Spleen (tissue), 11 donors: ENCODE measurements around the gene USP17L13. TPM values are rescaled to one million over a fixed set of nuclear protein-coding genes. Genes with fewer than 3 reads are reported as not detected.
"Not testable (repeated sequence)": the region's sequence is repeated elsewhere in the genome, so short reads cannot be mapped to it uniquely, and the experiment has no call there.

ENCODE experiments used
- DNase-seq: peaks from one replicate; pipeline ENCODE4 v3.0.0-alpha.2; 2020
- H3K27ac ChIP-seq, 8 donors: fragments of 200-600 bp; sonication (generic) in 7 of 8; 1 replicate in 4 of 8; 2 replicates in 4 of 8; pipeline versions ENCODE4 v1.5.0 to v1.8.0; 2016 to 2021; ENCODE audit warnings: inconsistent platforms in 4 of 8, mild to moderate bottlenecking in 4 of 8, moderate library complexity in 1 of 8
- H3K27me3 ChIP-seq, 7 donors: fragments of 200-600 bp; sonication (generic) in 6 of 7; replicated peaks in 1 of 7; 1 replicate in 4 of 7; 2 replicates in 3 of 7; pipeline versions ENCODE4 v1.5.0 to v1.8.0; 2016 to 2021; ENCODE audit warnings: inconsistent platforms in 3 of 7, mild to moderate bottlenecking in 1 of 7
- H3K36me3 ChIP-seq, 6 donors: fragments of 200-600 bp; sonication (generic) in 5 of 6; 1 replicate in 4 of 6; 2 replicates in 2 of 6; pipeline versions ENCODE4 v1.5.0 to v1.8.0; 2016 to 2021; ENCODE audit warnings: inconsistent platforms in 2 of 6
- H3K4me1 ChIP-seq, 6 donors: fragments of 200-600 bp; sonication (generic) in 5 of 6; 1 replicate in 3 of 6; 2 replicates in 3 of 6; pipeline versions ENCODE4 v1.5.0 to v1.8.0; 2016 to 2021; ENCODE audit warnings: inconsistent platforms in 3 of 6
- H3K4me3 ChIP-seq, 8 donors: fragments of 200-600 bp; sonication (generic) in 7 of 8; 1 replicate in 4 of 8; 2 replicates in 4 of 8; pipeline versions ENCODE4 v1.5.0 to v1.8.0; 2016 to 2021; ENCODE audit warnings: inconsistent platforms in 4 of 8, mild to moderate bottlenecking in 4 of 8, moderate library complexity in 2 of 8
- H3K9me3 ChIP-seq, 8 donors: fragments of 200-600 bp; sonication (generic) in 7 of 8; 1 replicate in 4 of 8; 2 replicates in 4 of 8; pipeline versions ENCODE4 v1.5.0 to v1.8.0; 2016 to 2021; ENCODE audit warnings: inconsistent platforms in 4 of 8
- WGBS, 5 donors: extraction: QIAGEN DNeasy Blood & Tissue Kit in 3 of 5; methylation state at CpG; one replicate each; pipeline versions ENCODE4 v1.1.5 to v1.1.7; 2013 to 2018; 5-methylcytosine and 5-hydroxymethylcytosine counted together
- intact Hi-C: fragments of 100-400 bp; cut with DNase I; formaldehyde crosslinking; loops from one replicate; pipeline ENCODE4 v1.15.0; 2023; ENCODE audit warnings: low total_unique reads
- polyA plus RNA-seq, 3 donors: library from polyadenylated mRNA; stranded (reverse); fragments of 200-250 nt; gene quantifications; one replicate each; pipeline ENCODE4 v1.2.1, GENCODE V29; 2013
- total RNA-seq, 7 donors: library from RNA; depleted of rRNA in 3 of 7; stranded (reverse); fragments of >200 nt in 3 of 7; fragmentation: NEBNext Ultra II Directional in 4 of 7; extraction: Animal tissue kit (Norgen Biotek cat#: 25700) in 4 of 7; gene quantifications; one replicate each; pipeline versions ENCODE4 v1.1.0 to v1.2.1, GENCODE V29; 2016 to 2021
- donor health status: healthy with polysubstance abuse.
- donor health status: DM: no; HTN: no; CAD: no; lungs with moderate emphysema.
- donor health status: DM: no; HTN: no; CAD: no.
- donor health status: Bipolar disorder and iron deficiency.
- donor health status: healthy.
- donor health status: DM: no; HTN: no; CAD: no.
- donor health status: DM: yes; HTN: yes; CAD: no.

Gene USP17L13
- total and polyA plus RNA-seq, 10 donors, result not detected

DNA sequence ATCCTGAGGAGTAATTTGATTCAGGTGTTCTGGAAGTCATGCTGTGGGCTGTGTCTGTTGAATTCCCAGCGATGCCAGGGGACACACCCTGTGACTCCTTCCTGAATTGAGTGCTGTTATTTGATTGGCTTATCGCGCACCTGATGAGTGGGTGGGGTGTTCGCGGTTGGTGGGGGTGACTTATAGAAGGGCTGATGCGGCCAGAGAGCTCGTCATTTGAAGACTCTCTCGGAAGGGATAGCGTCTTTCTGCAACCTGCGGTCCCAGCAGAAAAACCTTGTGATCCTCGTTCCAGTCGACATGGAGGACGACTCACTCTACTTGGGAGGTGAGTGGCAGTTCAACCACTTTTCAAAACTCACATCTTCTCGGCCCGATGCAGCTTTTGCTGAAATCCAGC, 33.1 kb downstream of the USP17L13 start, which contains the start of gene USP17L20:
TSS of gene USP17L20 (plus strand) at position 301 of the 400 bp plus-strand sequence. CDS start at position 301, 0 bp downstream.
- no CpG with 5 or more reads among the region's 15 CpGs for WGBS, 5 donors

DNA sequence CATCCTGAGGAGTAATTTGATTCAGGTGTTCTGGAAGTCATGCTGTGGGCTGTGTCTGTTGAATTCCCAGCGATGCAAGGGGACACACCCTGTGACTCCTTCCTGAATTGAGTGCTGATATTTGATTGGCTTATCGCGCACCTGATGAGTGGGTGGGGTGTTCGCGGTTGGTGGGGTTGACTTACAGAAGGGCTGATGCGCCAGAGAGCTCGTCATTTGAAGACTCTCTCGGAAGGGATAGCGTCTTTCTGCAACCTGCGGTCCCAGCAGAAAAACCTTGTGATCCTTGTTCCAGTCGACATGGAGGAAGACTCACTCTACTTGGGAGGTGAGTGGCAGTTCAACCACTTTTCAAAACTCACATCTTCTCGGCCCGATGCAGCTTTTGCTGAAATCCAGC, 37.9 kb downstream of the USP17L13 start, which contains the start of gene USP17L21:
TSS of gene USP17L21 (plus strand) at position 301 of the 400 bp plus-strand sequence. CDS start at position 301, 0 bp downstream.
- H3K27ac ChIP-seq, intact Hi-C loops, DNase-seq, H3K4me3 ChIP-seq, H3K4me1 ChIP-seq, H3K9me3 ChIP-seq, H3K27me3 ChIP-seq, H3K36me3 ChIP-seq: not testable (repeated sequence)
- WGBS, 5 donors, result no CpG with 5 or more reads among the region's 13 CpGs

More for the DNA sequence above, 33.1 kb downstream of the USP17L13 start, which contains the start of gene USP17L20:
- H3K9me3 ChIP-seq, H3K4me3 ChIP-seq, H3K27me3 ChIP-seq, H3K4me1 ChIP-seq, DNase-seq, H3K36me3 ChIP-seq, H3K27ac ChIP-seq, intact Hi-C loops: not testable (repeated sequence)

GRCh38 chr4:9267319-9267718, 42.6 kb downstream of the USP17L13 start, which contains the start of gene USP17L22:
Gene USP17L22, plus strand, starts transcription at chr4:9267619. Its CDS starts 0 bp downstream, at chr4:9267619.
- H3K4me3 ChIP-seq, H3K9me3 ChIP-seq, H3K36me3 ChIP-seq, H3K27me3 ChIP-seq, H3K4me1 ChIP-seq, DNase-seq, intact Hi-C loops, H3K27ac ChIP-seq: not testable (repeated sequence)
- no CpG with 5 or more reads among the region's 15 CpGs for WGBS, 5 donors

- H3K27ac ChIP-seq, H3K36me3 ChIP-seq, H3K27me3 ChIP-seq, H3K9me3 ChIP-seq, intact Hi-C loops, H3K4me3 ChIP-seq, H3K4me1 ChIP-seq: not testable (repeated sequence)
- DNase-seq, result peak; percentile 91
- 82 to 90% (median 88%) methylated on average over 5 to 8 of the region's 10 CpGs for WGBS, 5 donors
These were observed 47.0 kb downstream of the USP17L13 start for GRCh38 chr4:9271719-9272118.

Other genes with a start within 250 kb of the USP17L13 start
- not detected for gene FAM90A26, start 54.5 kb upstream of the USP17L13 start, total RNA-seq
- not detected for gene FAM90A26, start 54.5 kb upstream of the USP17L13 start, polyA plus RNA-seq
- not detected for gene USP17L10, start 14.2 kb upstream of the USP17L13 start, total RNA-seq
- gene USP17L10, start 14.2 kb upstream of the USP17L13 start, polyA plus RNA-seq, result not detected
- gene USP17L11, start 9.5 kb upstream of the USP17L13 start, total RNA-seq, result not detected
- not detected for gene USP17L11, start 9.5 kb upstream of the USP17L13 start, polyA plus RNA-seq
- gene USP17L12, start 4.7 kb upstream of the USP17L13 start, total RNA-seq, result not detected
- not detected for gene USP17L12, start 4.7 kb upstream of the USP17L13 start, polyA plus RNA-seq
- gene USP17L15, start 9.5 kb downstream of the USP17L13 start, total RNA-seq, result not detected
- not detected for gene USP17L15, start 9.5 kb downstream of the USP17L13 start, polyA plus RNA-seq
- not detected for gene USP17L17, start 19.0 kb downstream of the USP17L13 start, total RNA-seq
- gene USP17L17, start 19.0 kb downstream of the USP17L13 start, polyA plus RNA-seq, result not detected
- not detected for gene USP17L18, start 23.7 kb downstream of the USP17L13 start, total RNA-seq
- not detected for gene USP17L18, start 23.7 kb downstream of the USP17L13 start, polyA plus RNA-seq
- not detected for gene USP17L19, start 28.5 kb downstream of the USP17L13 start, total RNA-seq
- not detected for gene USP17L19, start 28.5 kb downstream of the USP17L13 start, polyA plus RNA-seq
- not detected for gene USP17L20, start 33.2 kb downstream of the USP17L13 start, total RNA-seq
- not detected for gene USP17L20, start 33.2 kb downstream of the USP17L13 start, polyA plus RNA-seq
- not detected for gene USP17L21, start 38.0 kb downstream of the USP17L13 start, total RNA-seq
- gene USP17L21, start 38.0 kb downstream of the USP17L13 start, polyA plus RNA-seq, result not detected
- gene USP17L22, start 42.7 kb downstream of the USP17L13 start, total RNA-seq, result not detected
- gene USP17L22, start 42.7 kb downstream of the USP17L13 start, polyA plus RNA-seq, result not detected
- gene USP17L24, start 100.3 kb downstream of the USP17L13 start, total RNA-seq, result not detected
- not detected for gene USP17L24, start 100.3 kb downstream of the USP17L13 start, polyA plus RNA-seq
- not detected for gene USP17L25, start 105.0 kb downstream of the USP17L13 start, total RNA-seq
- not detected for gene USP17L25, start 105.0 kb downstream of the USP17L13 start, polyA plus RNA-seq
- gene USP17L26, start 109.8 kb downstream of the USP17L13 start, total RNA-seq, result not detected
- not detected for gene USP17L26, start 109.8 kb downstream of the USP17L13 start, polyA plus RNA-seq
- gene USP17L5, start 114.5 kb downstream of the USP17L13 start, total RNA-seq, result not detected
- gene USP17L5, start 114.5 kb downstream of the USP17L13 start, polyA plus RNA-seq, result not detected
- not detected for gene USP17L27, start 119.3 kb downstream of the USP17L13 start, total RNA-seq
- not detected for gene USP17L27, start 119.3 kb downstream of the USP17L13 start, polyA plus RNA-seq
- not detected for gene USP17L28, start 124.0 kb downstream of the USP17L13 start, total RNA-seq
- gene USP17L28, start 124.0 kb downstream of the USP17L13 start, polyA plus RNA-seq, result not detected
- gene USP17L29, start 128.7 kb downstream of the USP17L13 start, total RNA-seq, result not detected
- not detected for gene USP17L29, start 128.7 kb downstream of the USP17L13 start, polyA plus RNA-seq
- gene USP17L30, start 138.2 kb downstream of the USP17L13 start, total RNA-seq, result not detected
- gene USP17L30, start 138.2 kb downstream of the USP17L13 start, polyA plus RNA-seq, result not detected
- gene DEFB131A, start 219.5 kb downstream of the USP17L13 start, total RNA-seq, result not detected
- gene DEFB131A, start 219.5 kb downstream of the USP17L13 start, polyA plus RNA-seq, result not detected